ENCODE measurements around the gene COCH. TPM values are rescaled to one million over a fixed set of nuclear protein-coding genes. Genes with fewer than 3 reads are reported as not detected.
A peak's percentile ranks its signal among the peaks of the same experiment; 100 is the strongest.

Gene COCH
- polyA plus RNA-seq (ENCODE audit: insufficient read length in 4 of 4), result 1 to 10 TPM; 2.5 to 5.4 (median 3.3) TPM

GRCh38 chr14:30874120-30874998, at the start of gene COCH:
Gene COCH, plus strand, starts transcription at chr14:30874559. Its CDS starts 380 bp downstream, at chr14:30874939.
- peak in 2 of 4 donors; percentile 31 to 36 for DNase-seq (ENCODE audit: low read depth in 4 of 4, low spot score in 2 of 4)

GRCh38 chr14:30826070-30826469, 48.3 kb upstream of the COCH start:
- DNase-seq (ENCODE audit: low read depth in 4 of 4, low spot score in 2 of 4), result no peak

GRCh38 chr14:30829853-30830252, 44.5 kb upstream of the COCH start:
- no peak for DNase-seq (ENCODE audit: low read depth in 4 of 4, low spot score in 2 of 4)

- DNase-seq (ENCODE audit: low read depth in 4 of 4, low spot score in 2 of 4), result no peak
Observed at GRCh38 chr14:30834353-30834752, 40.0 kb upstream of the COCH start.

GRCh38 chr14:30838351-30838750, 36.0 kb upstream of the COCH start:
- DNase-seq (ENCODE audit: low read depth in 4 of 4, low spot score in 2 of 4), result no peak

GRCh38 chr14:30840086-30840779, 34.1 kb upstream of the COCH start:
- DNase-seq (ENCODE audit: low read depth in 4 of 4, low spot score in 2 of 4), result no peak

GRCh38 chr14:30842431-30842830, 31.9 kb upstream of the COCH start:
- DNase-seq (ENCODE audit: low read depth in 4 of 4, low spot score in 2 of 4), result no peak

GRCh38 chr14:30848449-30849240, 25.7 kb upstream of the COCH start:
- DNase-seq (ENCODE audit: low read depth in 4 of 4, low spot score in 2 of 4), result no peak

- no peak for DNase-seq (ENCODE audit: low read depth in 4 of 4, low spot score in 2 of 4)
Observed at GRCh38 chr14:30849354-30849753, 25.0 kb upstream of the COCH start.

- DNase-seq (ENCODE audit: low read depth in 4 of 4, low spot score in 2 of 4), result no peak
Observed at GRCh38 chr14:30849983-30850382, 24.4 kb upstream of the COCH start.

GRCh38 chr14:30853946-30854345, 20.4 kb upstream of the COCH start:
- no peak for DNase-seq (ENCODE audit: low read depth in 4 of 4, low spot score in 2 of 4)

GRCh38 chr14:30854492-30854891, 19.9 kb upstream of the COCH start:
- no peak for DNase-seq (ENCODE audit: low read depth in 4 of 4, low spot score in 2 of 4)

GRCh38 chr14:30855345-30856037, 18.9 kb upstream of the COCH start:
- DNase-seq (ENCODE audit: low read depth in 4 of 4, low spot score in 2 of 4), result no peak

- DNase-seq (ENCODE audit: low read depth in 4 of 4, low spot score in 2 of 4), result no peak
Observed at GRCh38 chr14:30861200-30861599, 13.2 kb upstream of the COCH start.

GRCh38 chr14:30864934-30865333, 9.4 kb upstream of the COCH start:
- DNase-seq (ENCODE audit: low read depth in 4 of 4, low spot score in 2 of 4), result no peak

- DNase-seq (ENCODE audit: low read depth in 4 of 4, low spot score in 2 of 4), result no peak
Observed at GRCh38 chr14:30868736-30869135, 5.6 kb upstream of the COCH start.

- DNase-seq (ENCODE audit: low read depth in 4 of 4, low spot score in 2 of 4), result no peak
Observed at GRCh38 chr14:30869551-30870155, 4.7 kb upstream of the COCH start.

GRCh38 chr14:30872602-30873001, 1.8 kb upstream of the COCH start:
- no peak for DNase-seq (ENCODE audit: low read depth in 4 of 4, low spot score in 2 of 4)

- DNase-seq (ENCODE audit: low read depth in 4 of 4, low spot score in 2 of 4), result no peak
Observed at GRCh38 chr14:30873308-30874119, 845 bp upstream of the COCH start.
